Progenitor cell of endocrine pancreas (in vitro differentiated cells): ENCODE data around the gene PIBF1. TPM values are rescaled to one million over a fixed set of nuclear protein-coding genes. Genes with fewer than 3 reads are reported as not detected.

Source experiments
- DNase-seq: peaks from one replicate; pipeline ENCODE4 v3.0.0; 2021; ENCODE audit warnings: low spot score; ENCODE audit not compliant: unreplicated experiment
- H3K27ac Mint-ChIP-seq: 2 replicates; pipeline ENCODE4 v1.8.0; 2021; ENCODE audit warnings: mild to moderate bottlenecking, moderate library complexity, mixed read lengths
- H3K27me3 Mint-ChIP-seq: 2 replicates; pipeline ENCODE4 v1.8.0; 2021; ENCODE audit warnings: mixed read lengths
- H3K36me3 Mint-ChIP-seq: 2 replicates; pipeline ENCODE4 v1.8.0; 2022; ENCODE audit warnings: mixed read lengths; ENCODE audit not compliant: insufficient read depth
- H3K4me1 Mint-ChIP-seq: 2 replicates; pipeline ENCODE4 v1.8.0; 2021; ENCODE audit warnings: low read depth, mixed read lengths
- H3K4me3 Mint-ChIP-seq: 2 replicates; pipeline ENCODE4 v1.8.0; 2021; ENCODE audit warnings: low read depth, mild to moderate bottlenecking, moderate library complexity, mixed read lengths
- H3K9me3 Mint-ChIP-seq: 2 replicates; pipeline ENCODE4 v1.8.0; 2021; ENCODE audit warnings: low read depth, mixed read lengths
- CTCF ChIP-seq: fragments of 200-600 bp; sonication (generic); IDR thresholded peaks from one replicate; pipeline ENCODE4 v1.5.0; 2021; ENCODE audit warnings: antibody characterized with exemption, mild to moderate bottlenecking; ENCODE audit not compliant: unreplicated experiment
- total RNA-seq: library from RNA; stranded (reverse); gene quantifications from 2 replicates; pipeline ENCODE4 v1.2.1, GENCODE V29; 2021

Gene PIBF1
- total RNA-seq, 1 donor from 2014 or later, result 28.7 TPM

GRCh38 chr13:73057284-73058063, 275.5 kb downstream of the PIBF1 start:
- no peak for DNase-seq
- peak overlapping the region; percentile 92 for H3K4me3 Mint-ChIP-seq
- no peak overlapping the region for H3K27ac Mint-ChIP-seq
- peaks cover 33% of the 10 kb centered on the region for H3K4me1 Mint-ChIP-seq
- peaks cover 10% of the 10 kb centered on the region for H3K36me3 Mint-ChIP-seq
- peaks cover 3% of the 10 kb centered on the region for H3K27me3 Mint-ChIP-seq
- H3K9me3 Mint-ChIP-seq, result no peaks in the 10 kb centered on the region
- TF ChIP-seq CTCF, result no peak

GRCh38 chr13:73058064-73058313, 276.1 kb downstream of the PIBF1 start:
- Mint-ChIP-seq H3K9me3 (no peaks in the 10 kb centered on the region), H3K36me3 (peaks cover 13% of the 10 kb centered on the region), H3K4me3 (peak overlapping the region; percentile 92), H3K27ac (peak overlapping the region; percentile 98), H3K27me3 (peaks cover 3% of the 10 kb centered on the region), H3K4me1 (peaks cover 38% of the 10 kb centered on the region)
- TF ChIP-seq CTCF, result no peak
- DNase-seq, result no peak

GRCh38 chr13:73058432-73058735, 276.5 kb downstream of the PIBF1 start:
- H3K27ac Mint-ChIP-seq, result peak overlapping the region; percentile 98
- H3K9me3 Mint-ChIP-seq, result no peaks in the 10 kb centered on the region
- H3K4me3 Mint-ChIP-seq, result peak overlapping the region; percentile 92
- peaks cover 42% of the 10 kb centered on the region for H3K4me1 Mint-ChIP-seq
- DNase-seq, result no peak
- peaks cover 15% of the 10 kb centered on the region for H3K36me3 Mint-ChIP-seq
- peaks cover 3% of the 10 kb centered on the region for H3K27me3 Mint-ChIP-seq
- TF ChIP-seq CTCF, result no peak

- DNase-seq, result peak; percentile 100
- TF ChIP-seq CTCF, result no peak
- H3K4me3 Mint-ChIP-seq, result peak within 1 kb of the TSS; percentile 94
- H3K4me1 Mint-ChIP-seq, result peaks cover 47% of the 10 kb centered on the region
- H3K27ac Mint-ChIP-seq, result peak within 1 kb of the TSS; percentile 98
- no peaks in the 10 kb centered on the region for H3K9me3 Mint-ChIP-seq
- H3K27me3 Mint-ChIP-seq, result peaks cover 3% of the 10 kb centered on the region
- peaks cover 17% of the 10 kb centered on the region for H3K36me3 Mint-ChIP-seq
These were observed 277.0 kb downstream of the PIBF1 start, which contains the start of gene KLF5 for GRCh38 chr13:73058736-73059459. KLF5 (plus strand) TSS chr13:73059005; CDS start chr13:73059328, 323 bp downstream.

GRCh38 chr13:73059460-73060250, 277.7 kb downstream of the PIBF1 start:
- Mint-ChIP-seq H3K9me3 (no peaks in the 10 kb centered on the region), H3K4me1 (peaks cover 54% of the 10 kb centered on the region), H3K27me3 (peaks cover 3% of the 10 kb centered on the region), H3K27ac (peak overlapping the region; percentile 96), H3K4me3 (peak overlapping the region; percentile 94), H3K36me3 (peaks cover 21% of the 10 kb centered on the region)
- TF ChIP-seq CTCF, result peak; percentile 48
- peak; percentile 63 for DNase-seq
